ENCODE results near the gene SIRT7. TPM values are rescaled to one million over a fixed set of nuclear protein-coding genes. Genes with fewer than 3 reads are reported as not detected.

Gene SIRT7
- total RNA-seq, 3 donors from 2014 or later: 50.1 to 83.5 (median 73.7) TPM

GRCh38 chr17:81891303-81891552 is 26.7 kb downstream of the SIRT7 start:
- Histone ChIP-seq H3K4me3 (peak overlapping the region; percentile 91), H3K36me3 (ENCODE audit: low read depth) (peaks cover 16% of the 10 kb centered on the region), H3K9me3 (no peaks in the 10 kb centered on the region), H3K4me1 (ENCODE audit: low read depth) (peaks cover 19% of the 10 kb centered on the region)
- intact Hi-C loops (cut with DNase I, micrococcal nuclease): no loop called here
- no peak for ATAC-seq
- DNase-seq: no peak
- TF ChIP-seq CTCF (IDR thresholded peaks at IDR 0.05): no peak

DNA sequence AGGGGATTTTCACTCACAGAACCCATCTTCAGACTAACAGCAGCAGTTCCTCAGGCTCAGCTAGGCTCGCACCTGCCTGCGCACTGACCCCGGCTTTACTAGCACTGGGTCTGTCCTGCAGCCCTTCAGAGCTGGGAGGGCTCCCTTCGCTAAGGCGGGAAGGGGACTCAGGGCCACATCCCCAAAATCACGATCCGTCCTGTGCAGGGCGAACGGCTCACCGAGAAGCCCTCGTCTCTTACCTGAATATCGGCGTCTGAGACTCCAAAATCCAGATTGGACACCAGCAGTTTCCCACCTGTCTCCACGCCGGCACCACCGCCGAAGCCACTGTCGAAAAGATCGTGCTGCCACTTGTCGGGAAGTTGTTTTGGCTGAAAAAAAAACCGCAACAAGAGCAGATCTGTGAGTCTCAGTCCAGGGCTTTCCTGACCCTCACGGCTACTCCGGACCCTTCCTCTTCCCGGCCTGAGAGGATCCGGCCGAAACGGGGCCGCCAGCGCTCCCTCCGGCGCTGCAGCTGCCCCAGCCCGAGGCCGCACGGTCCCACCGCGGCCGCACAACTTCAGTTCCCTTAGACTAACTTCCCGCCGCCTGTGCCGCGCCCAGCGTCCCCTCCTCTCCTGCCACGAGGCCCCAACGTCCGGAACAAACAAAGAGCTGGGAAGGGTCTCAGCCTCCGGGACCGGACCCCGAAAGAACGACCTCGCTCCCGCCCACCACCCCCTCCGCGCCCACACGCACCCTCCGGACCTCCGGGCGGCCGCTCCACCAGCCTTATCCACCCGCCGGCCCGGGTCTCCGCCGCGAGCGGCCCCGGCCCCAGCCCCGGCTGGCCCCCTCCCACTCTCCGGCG is 27.3 kb downstream of the SIRT7 start:
- peaks cover 19% of the 10 kb centered on the region for H3K4me1 ChIP-seq (ENCODE audit: low read depth)
- H3K4me3 ChIP-seq: peak overlapping the region; percentile 91
- H3K36me3 ChIP-seq (ENCODE audit: low read depth): peaks cover 16% of the 10 kb centered on the region
- DNase-seq (peak in 1 of 3 donors; percentile 64), ATAC-seq (no peak)
- no peaks in the 10 kb centered on the region for H3K9me3 ChIP-seq
- intact Hi-C loops (cut with DNase I, micrococcal nuclease): no loop called here
- TF ChIP-seq CTCF (IDR thresholded peaks at IDR 0.05): no peak

- DNase-seq (no peak), ATAC-seq (no peak)
- intact Hi-C loops (cut with DNase I, micrococcal nuclease): no loop called here
- no peaks in the 10 kb centered on the region for H3K9me3 ChIP-seq
- no peak for TF ChIP-seq CTCF (IDR thresholded peaks at IDR 0.05)
- peaks cover 19% of the 10 kb centered on the region for H3K4me1 ChIP-seq (ENCODE audit: low read depth)
- no peak overlapping the region for H3K4me3 ChIP-seq
- H3K36me3 ChIP-seq (ENCODE audit: low read depth): peaks cover 13% of the 10 kb centered on the region
These were observed 28.4 kb downstream of the SIRT7 start for GRCh38 chr17:81889602-81890001.

DNA sequence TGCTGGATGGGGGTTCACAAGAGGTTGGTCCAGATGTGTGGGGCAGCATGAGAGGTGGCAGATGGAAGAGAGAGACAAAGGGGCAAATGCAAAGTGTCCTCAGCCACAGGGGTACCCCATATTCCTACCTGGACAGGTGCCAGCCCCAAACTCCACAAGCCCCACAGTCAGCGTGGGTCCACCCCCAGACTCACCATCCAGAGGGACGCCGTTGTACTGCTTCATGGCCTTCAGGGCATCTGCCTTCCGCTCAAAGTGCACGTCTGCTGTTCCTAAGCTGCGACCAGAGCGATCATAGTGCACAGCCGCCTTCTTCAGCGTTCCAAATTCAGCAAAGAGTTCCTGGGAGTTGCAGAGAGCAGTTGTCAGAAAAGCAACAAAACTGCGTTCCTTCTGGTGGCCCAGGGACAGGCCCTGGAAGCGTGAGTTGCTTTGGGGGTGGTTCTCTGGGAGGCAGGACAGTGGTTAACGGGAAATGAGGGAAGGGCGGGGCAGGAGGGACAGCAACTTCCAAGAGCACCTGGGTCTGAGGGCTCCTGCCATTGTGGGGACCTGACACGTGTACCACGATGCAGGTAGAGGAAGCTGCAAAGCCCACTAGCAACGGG is 28.9 kb downstream of the SIRT7 start:
- H3K9me3 ChIP-seq: no peaks in the 10 kb centered on the region
- no peak for ATAC-seq
- DNase-seq: no peak
- peaks cover 13% of the 10 kb centered on the region for H3K36me3 ChIP-seq (ENCODE audit: low read depth)
- intact Hi-C loops (cut with DNase I, micrococcal nuclease): no loop called here
- peaks cover 19% of the 10 kb centered on the region for H3K4me1 ChIP-seq (ENCODE audit: low read depth)
- H3K4me3 ChIP-seq: no peak overlapping the region
- no peak for TF ChIP-seq CTCF (IDR thresholded peaks at IDR 0.05)

- Histone ChIP-seq H3K36me3 (ENCODE audit: low read depth) (peaks cover 13% of the 10 kb centered on the region), H3K4me3 (no peak overlapping the region), H3K9me3 (no peaks in the 10 kb centered on the region), H3K4me1 (ENCODE audit: low read depth) (peaks cover 19% of the 10 kb centered on the region)
- DNase-seq (no peak), ATAC-seq (no peak)
- no peak for TF ChIP-seq CTCF (IDR thresholded peaks at IDR 0.05)
- intact Hi-C loops (cut with DNase I, micrococcal nuclease): no loop called here
These were observed 29.6 kb downstream of the SIRT7 start for GRCh38 chr17:81888105-81888987.

All from mucosa of descending colon (tissue), 3 donors.